Stromal cell of bone marrow (primary cell): ENCODE measurements around the gene BANF1.
"Not testable (repeated sequence)": the region's sequence is repeated elsewhere in the genome, so short reads cannot be mapped to it uniquely, and the experiment has no call there.

ENCODE experiments used
- DNase-seq: peaks from one replicate; pipeline ENCODE4 v3.0.0-alpha.2; 2012; ENCODE audit warnings: low read depth

The BANF1 gene

DNA sequence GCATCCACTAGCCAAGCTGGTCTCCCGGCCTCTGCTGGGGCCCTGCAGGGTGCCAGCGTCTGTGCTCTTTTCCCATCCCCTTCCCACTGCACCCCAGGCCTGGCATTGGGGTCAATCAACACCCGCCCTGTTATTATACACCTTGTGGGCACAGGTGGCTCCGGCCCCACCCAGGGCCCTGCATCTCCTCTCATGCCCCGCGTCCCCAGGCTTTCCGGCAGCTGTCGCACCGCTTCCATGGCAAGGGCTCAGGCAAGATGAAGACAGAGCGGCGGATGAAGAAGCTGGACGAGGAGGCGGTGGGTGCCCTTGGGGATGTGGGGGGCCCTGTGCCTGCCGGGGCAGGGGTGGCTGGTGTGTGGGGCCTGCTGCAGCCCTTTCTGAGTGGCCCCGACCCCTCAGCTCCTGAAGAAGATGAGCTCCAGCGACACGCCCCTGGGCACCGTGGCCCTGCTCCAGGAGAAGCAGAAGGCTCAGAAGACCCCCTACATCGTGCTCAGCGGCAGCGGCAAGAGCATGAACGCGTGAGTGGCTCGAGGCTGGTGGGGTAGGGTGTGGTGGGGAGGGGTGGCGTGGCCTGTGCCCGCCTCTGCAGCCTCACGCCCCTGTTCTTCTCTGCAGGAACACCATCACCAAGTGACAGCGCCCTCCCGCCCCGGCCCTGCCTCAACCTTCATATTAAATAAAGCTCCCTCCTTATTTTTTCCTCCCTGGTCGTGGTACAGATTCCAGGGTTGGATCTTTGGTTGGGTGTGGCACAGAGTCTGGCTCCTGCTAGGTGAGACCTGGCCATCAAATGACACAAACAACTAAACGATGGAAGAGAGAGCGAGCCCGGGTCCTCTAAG, 23.7 kb upstream of the BANF1 start:
- DNase-seq: no peak

- DNase-seq: no peak
Observed at GRCh38 chr11:65979261-65979759, 23.0 kb upstream of the BANF1 start.

DNA sequence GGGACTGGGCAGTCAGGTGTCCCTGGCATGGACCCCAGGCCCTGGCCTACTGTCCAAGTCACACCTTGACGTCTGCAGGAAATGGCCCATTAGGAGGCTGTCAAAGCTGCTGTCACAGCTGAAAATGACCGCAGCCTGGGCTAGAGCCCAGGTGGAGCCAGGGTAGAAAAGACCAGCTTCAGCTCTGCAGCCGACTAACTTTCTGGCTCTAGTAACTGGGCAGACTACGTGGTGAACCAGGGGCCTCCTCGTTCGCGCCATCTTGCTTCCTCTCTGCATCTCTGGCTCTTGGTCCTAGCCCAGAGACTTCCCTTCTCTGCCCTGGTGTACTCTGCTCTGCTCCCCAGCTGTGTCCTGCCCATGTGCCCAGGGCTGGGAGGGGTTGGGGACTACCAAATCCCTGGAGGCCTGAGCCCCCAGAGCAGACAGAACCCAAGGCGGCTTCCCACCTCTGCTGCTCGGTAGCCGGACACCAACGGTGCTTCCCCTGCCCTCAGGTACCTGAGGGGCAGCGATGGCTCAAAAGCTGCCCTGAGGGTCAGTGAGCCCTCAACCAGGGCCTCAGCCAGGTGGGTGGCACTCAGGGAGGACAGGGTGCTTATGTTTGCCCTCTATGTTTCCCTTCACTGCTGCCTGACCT, 21.1 kb upstream of the BANF1 start:
- DNase-seq: no peak

DNA sequence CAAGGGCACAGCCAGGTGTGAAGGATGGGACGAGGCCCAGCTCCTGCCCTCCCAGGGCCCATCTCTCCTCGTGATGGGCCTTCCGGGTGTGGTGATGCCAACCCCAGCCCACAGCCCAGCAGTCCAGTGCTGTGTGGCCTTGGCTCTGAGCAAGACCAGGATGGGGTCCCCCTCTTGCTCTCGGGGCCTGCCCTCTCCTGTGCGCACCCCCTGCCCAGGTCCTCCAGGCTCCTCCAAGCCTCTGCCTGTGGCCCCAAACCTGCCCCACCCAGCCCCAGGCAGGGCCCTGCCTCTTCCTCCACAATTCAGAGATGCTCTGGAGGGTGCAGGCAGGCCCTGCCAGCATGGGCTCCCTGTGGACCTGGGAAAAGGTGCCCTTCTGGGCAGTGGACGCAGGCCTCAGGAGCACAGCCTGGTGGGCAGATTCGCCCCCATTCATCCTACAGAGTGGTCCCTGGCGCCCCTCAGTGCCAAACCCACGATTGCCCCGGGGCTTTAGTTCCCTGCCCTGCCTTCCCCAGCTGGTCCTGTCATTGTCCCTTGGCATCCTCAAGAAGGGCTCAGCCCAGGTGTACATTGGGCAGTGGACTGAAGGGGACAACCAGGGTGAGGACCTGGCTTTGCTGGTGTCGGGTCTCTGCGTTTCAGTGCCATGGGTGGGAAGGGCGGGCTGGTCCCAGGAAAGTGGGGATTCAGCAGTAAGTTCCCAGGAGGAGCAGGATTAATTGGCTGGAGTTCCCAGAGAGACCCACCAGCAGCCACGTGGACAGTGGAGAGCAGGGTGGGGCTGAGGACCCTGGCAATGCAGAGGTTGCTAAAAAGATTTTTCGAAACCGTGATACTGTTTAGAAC, 20.1 kb upstream of the BANF1 start:
- DNase-seq: no peak

GRCh38 chr11:65982824-65983588, 19.3 kb upstream of the BANF1 start:
- DNase-seq: no peak

DNA sequence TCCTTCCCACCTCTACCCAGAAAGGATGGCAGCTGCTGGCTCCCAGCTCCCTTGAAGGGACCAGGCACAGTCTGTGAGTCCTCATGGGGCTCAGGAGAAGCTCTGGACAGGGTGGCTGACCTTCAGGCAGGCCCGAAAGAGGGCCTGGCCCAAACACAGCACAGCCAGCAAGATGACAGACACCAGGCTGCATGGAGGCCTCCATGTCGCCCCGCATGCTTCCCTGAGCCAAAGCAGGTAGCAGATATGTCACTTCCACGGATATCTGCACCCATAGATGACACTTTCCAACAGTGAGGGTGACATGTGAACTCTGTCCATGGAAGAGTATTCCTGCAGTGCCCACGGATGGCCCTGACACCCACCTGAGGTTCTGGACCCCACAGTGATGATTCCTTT, 18.7 kb upstream of the BANF1 start:
- DNase-seq: no peak

DNA sequence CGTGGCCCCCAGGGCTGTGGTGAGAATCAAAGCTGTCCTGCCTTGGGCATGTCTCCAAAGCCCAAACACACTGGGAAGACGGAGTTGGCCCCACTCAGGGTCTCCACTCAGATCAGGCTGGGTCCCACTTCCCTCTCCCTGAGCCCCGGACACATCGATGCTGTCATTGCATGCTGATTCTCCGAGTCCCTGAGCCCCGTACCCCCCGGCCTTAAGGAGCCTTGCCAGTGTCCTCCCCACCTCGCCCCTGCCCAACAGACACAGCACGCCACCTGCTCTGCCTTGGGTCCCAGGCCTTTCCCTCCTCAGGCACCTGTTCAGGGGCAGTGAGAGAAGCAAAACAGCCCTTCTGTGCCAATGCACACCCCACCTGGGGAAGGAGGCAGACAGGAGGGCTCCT, 15.0 kb upstream of the BANF1 start:
- no peak for DNase-seq

DNA sequence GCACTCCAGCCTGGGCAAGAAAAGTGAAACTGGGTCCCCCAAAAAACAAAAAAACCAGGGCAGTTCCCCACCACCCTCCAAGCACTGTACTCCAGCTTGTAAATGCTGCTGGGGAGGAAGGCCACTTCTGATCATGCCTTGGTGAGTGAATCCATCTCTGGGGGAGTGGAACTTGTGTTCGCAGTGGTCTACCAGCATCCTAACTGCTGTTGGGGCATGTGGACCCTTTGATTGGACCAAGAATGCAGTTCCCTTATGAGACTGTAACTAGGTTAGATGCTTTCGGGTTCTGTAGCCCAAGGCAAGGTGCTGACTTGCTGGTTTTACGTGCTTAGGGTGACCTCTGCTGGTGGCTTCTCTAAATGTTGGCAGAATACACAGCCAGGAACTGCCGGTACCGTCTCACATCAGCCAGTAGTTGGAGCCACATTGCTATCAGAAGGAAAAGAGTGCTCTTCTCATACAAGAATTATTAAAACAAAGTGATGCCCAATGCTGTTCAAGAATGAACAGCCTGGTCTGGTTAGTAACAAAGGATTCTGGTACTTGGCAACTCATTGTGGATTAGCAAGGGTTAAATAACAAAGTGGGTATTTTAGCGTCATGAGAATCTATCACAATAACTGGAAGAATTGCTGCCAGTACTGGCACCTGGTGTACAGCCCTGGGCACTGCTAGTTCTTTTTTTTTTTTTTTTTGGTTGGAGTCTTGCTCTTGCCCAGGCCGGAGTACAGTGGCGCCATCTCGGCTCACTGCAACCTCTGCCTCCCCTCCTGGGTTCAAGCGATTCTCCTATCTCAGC, 13.3 kb upstream of the BANF1 start:
- DNase-seq: peak; percentile 91

DNA sequence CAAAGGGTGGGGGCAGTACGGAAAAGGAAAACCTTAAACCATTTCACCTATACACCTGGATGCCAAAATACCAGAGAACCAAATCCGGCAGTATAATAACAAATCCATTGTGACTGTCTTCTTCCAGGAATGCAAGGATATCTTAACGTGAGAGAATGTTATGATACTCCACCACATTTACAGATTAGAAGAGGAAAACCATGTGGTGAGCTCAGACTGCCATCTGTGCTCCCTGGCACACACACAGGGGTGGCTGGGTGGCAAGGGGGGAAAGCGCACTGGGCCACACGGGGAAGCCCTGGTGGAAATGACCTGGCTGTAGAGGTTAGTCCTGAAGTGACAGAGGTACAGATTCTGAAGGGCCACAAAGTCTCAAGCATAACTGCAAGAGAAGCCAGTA, 10.2 kb upstream of the BANF1 start:
- DNase-seq: no peak

- DNase-seq: no peak
Observed at GRCh38 chr11:65997286-65997685, 5.0 kb upstream of the BANF1 start.

GRCh38 chr11:66002648-66003225, 434 bp downstream of the BANF1 start:
- DNase-seq: peak; percentile 26

DNA sequence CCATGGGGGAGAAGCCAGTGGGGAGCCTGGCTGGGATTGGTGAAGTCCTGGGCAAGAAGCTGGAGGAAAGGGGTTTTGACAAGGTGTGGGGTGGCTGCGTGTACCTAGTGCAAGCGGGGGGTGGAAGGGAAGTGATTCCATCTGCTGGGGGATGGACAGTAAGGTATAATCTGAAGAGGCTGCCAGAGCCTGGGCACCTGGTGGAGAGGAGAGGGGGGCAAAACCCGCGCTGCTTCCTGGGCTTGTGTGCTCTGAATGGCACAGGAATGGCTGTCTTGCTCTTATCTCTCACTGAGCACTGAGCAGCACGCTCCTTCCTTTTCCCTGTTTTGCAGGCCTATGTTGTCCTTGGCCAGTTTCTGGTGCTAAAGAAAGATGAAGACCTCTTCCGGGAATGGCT, 988 bp downstream of the BANF1 start:
- DNase-seq: no peak

GRCh38 chr11:66004186-66004585, 1.9 kb downstream of the BANF1 start:
- no peak for DNase-seq

DNA sequence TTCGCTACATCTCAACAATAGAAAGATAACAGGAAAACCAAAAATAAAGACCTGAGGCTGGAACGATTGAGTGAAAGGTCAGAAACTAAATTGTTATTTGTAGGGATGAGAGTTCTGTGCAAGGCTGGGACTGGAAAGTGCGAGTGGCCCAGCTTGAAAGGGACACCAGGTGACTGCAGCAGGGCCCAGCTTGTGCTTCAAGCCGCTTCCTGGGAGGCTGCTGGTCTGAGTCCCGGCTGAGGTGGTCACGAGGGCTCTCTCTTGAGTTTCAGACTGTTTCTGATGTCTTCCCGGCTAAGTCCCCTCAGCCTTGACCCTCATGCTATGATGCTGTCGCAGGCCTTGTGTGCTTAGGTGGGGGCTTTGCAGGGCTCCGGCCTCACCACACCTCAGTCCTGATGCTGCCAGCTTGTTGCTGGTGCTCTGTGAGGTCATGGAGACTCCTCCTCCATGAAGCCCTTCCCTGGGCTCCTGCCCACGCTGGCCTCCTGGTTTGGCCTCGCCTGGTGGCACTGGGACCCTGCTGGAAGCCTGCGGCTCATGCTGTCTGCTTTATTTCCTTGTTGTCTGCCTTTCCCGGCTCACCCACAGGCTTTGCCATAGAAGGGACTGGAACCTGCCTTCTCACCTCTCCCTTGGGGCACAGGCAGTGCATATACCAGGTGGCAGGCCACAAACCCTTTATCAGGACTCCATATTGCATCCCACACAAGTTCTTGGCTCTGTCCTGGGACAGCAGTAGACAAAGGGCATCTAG, 4.0 kb downstream of the BANF1 start:
- DNase-seq: no peak

GRCh38 chr11:66006891-66007176, 4.5 kb downstream of the BANF1 start:
- no peak for DNase-seq

DNA sequence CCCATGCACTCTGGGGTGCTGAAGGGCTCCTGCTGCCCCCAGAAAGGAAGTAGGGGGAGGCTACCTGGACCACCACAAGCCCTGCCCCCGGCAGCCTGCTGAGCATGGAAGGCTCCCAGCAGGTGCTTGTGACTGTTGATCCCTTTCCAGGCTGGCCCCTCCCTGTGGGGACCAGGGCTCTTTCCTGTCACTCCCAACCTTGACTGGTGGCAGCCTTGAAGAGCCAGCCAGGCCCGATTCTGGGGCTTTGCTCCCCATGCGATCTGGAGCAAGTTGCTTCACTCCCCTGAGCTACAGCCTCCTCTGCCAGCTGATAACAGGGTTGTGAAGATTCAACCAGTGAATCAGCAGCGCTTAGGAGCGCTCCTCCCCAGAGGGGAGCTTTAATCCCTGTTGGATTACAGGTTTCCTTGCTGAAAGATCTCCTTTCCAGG, 4.9 kb downstream of the BANF1 start:
- no peak for DNase-seq

GRCh38 chr11:66008095-66008467, 5.8 kb downstream of the BANF1 start:
- DNase-seq: no peak

DNA sequence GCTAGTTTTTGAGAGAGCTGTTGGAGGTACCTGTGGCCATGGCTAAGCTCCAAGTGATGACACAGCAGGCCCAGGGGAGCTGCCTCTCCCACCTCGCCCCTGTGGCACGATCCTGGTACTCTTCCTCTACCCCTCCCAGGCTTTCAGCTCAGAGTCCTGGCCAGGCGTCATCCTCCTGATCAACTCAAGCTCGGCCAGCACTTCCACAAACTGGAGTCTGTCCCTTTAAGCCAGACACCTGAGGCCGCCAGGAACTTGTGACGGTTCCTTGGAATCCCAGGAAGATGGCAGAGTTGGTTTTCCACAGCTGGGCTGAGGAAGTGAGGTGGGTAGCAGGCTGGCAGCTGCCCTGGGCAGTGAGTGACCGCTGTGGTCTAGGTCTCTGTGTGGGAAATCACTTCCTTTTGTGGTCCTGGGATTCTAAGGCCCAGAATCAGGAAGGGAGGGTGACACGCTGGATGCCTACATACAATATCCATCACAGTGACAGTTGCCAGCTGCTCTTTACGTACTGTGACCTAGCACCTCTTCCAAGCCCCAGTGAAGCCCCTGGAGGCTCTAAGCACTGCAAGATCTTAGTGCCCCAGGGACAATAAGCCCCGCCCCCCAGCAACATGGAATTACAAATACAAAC, 6.3 kb downstream of the BANF1 start:
- no peak for DNase-seq

- not testable (repeated sequence) for DNase-seq
Observed at GRCh38 chr11:66010036-66010435, 7.7 kb downstream of the BANF1 start.
